ENCODE results near the gene KLF12.

- TF ChIP-seq CTCF (IDR thresholded peaks at IDR 0.05; ENCODE audit: low read length) = no peak
- TF ChIP-seq EZH2 (IDR thresholded peaks at IDR 0.05; ENCODE audit: borderline replicate concordance, low read length) = no peak
These were observed at the start of gene KLF12 for GRCh38 chr13:74134221-74134776.
